Gastroesophageal sphincter (tissue), 3 donors: ENCODE data around the gene TULP3.

ENCODE experiments used
- POLR2AphosphoS5 ChIP-seq: sonication (generic); formaldehyde crosslinking; IDR thresholded peaks from one replicate; pipeline ENCODE4 v1.6.1; 2017; ENCODE audit warnings: antibody characterized with exemption
- TF ChIP-seq, protein P1 (sequence below), 4 experiments: fragments of 200-600 bp in 2 of 4; fragments of 450-650 bp in 2 of 4; sonication (generic) in 1 of 4; IDR thresholded peaks; one replicate each; pipeline ENCODE4 v1.5.1; 2017 to 2019; ENCODE audit warnings: antibody characterized with exemption in 4 of 4, mild to moderate bottlenecking in 2 of 4, moderate library complexity in 2 of 4

GRCh38 chr12:2960996-2961616, 70.4 kb downstream of the TULP3 start:
- TF ChIP-seq POLR2AphosphoS5: no peak
- TF ChIP-seq, protein P1, sequence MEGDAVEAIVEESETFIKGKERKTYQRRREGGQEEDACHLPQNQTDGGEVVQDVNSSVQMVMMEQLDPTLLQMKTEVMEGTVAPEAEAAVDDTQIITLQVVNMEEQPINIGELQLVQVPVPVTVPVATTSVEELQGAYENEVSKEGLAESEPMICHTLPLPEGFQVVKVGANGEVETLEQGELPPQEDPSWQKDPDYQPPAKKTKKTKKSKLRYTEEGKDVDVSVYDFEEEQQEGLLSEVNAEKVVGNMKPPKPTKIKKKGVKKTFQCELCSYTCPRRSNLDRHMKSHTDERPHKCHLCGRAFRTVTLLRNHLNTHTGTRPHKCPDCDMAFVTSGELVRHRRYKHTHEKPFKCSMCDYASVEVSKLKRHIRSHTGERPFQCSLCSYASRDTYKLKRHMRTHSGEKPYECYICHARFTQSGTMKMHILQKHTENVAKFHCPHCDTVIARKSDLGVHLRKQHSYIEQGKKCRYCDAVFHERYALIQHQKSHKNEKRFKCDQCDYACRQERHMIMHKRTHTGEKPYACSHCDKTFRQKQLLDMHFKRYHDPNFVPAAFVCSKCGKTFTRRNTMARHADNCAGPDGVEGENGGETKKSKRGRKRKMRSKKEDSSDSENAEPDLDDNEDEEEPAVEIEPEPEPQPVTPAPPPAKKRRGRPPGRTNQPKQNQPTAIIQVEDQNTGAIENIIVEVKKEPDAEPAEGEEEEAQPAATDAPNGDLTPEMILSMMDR (IDR thresholded peaks at IDR 0.05): no peak
